KMS-11 (cell line): ENCODE data around the gene NDUFAB1.

Experiments
- H2AFZ ChIP-seq: fragments of 200-600 bp; sonication (generic); 2 replicates; pipeline ENCODE4 v1.6.1; 2016; ENCODE audit warnings: antibody characterized with exemption, mixed run types, low read depth
- H3K27ac ChIP-seq: fragments of 200-600 bp; sonication (generic); 2 replicates; pipeline ENCODE4 v1.6.1; 2016; ENCODE audit warnings: mild to moderate bottlenecking, mixed run types
- H3K27me3 ChIP-seq: fragments of 200-600 bp; sonication (generic); 2 replicates; pipeline ENCODE4 v1.6.1; 2017; ENCODE audit warnings: mild to moderate bottlenecking, low read depth, mixed run types, moderate library complexity; ENCODE audit not compliant: insufficient read depth
- H3K36me3 ChIP-seq: fragments of 200-600 bp; sonication (generic); 2 replicates; pipeline ENCODE4 v1.6.1; 2017; ENCODE audit warnings: mild to moderate bottlenecking, mixed run types; ENCODE audit not compliant: insufficient read depth
- H3K4me1 ChIP-seq: fragments of 200-600 bp; sonication (generic); 2 replicates; pipeline ENCODE4 v1.6.1; 2016; ENCODE audit warnings: mild to moderate bottlenecking, low read depth, mixed run types; ENCODE audit not compliant: poor library complexity, severe bottlenecking
- H3K4me2 ChIP-seq: fragments of 200-600 bp; sonication (generic); 2 replicates; pipeline ENCODE4 v1.7.0; 2016; ENCODE audit warnings: mild to moderate bottlenecking, mixed run types
- H3K4me3 ChIP-seq: fragments of 200-600 bp; sonication (generic); IDR thresholded peaks from 2 replicates; pipeline ENCODE4 v1.6.1; 2017; ENCODE audit warnings: low read depth, low read length, mixed read lengths; ENCODE audit not compliant: insufficient read depth
- H3K79me2 ChIP-seq: fragments of 200-600 bp; sonication (generic); 2 replicates; pipeline ENCODE4 v1.6.1; 2016; ENCODE audit warnings: low read depth, mixed run types; ENCODE audit not compliant: insufficient read depth
- H3K9ac ChIP-seq: fragments of 200-600 bp; sonication (generic); 2 replicates; pipeline ENCODE4 v1.6.1; 2016; ENCODE audit warnings: mild to moderate bottlenecking, mixed run types
- H4K20me1 ChIP-seq: fragments of 200-600 bp; sonication (generic); 2 replicates; pipeline ENCODE4 v1.6.1; 2016; ENCODE audit warnings: mild to moderate bottlenecking, mixed run types; ENCODE audit not compliant: insufficient read depth
- CTCF ChIP-seq: fragments of 200-600 bp; sonication (generic); conservative IDR thresholded peaks from 2 replicates; pipeline ENCODE4 v1.6.1; 2017; ENCODE audit warnings: low read depth, mild to moderate bottlenecking, antibody characterized with exemption, low read length, moderate library complexity, mixed read lengths

Gene NDUFAB1

GRCh38 chr16:23607726-23608125 is 11.6 kb upstream of the NDUFAB1 start:
- Histone ChIP-seq H3K27me3 (no peaks in the 10 kb centered on the region), H3K36me3 (no peaks in the 10 kb centered on the region), H3K9ac (no peak overlapping the region), H3K79me2 (no peaks in the 10 kb centered on the region), H3K4me2 (no peak overlapping the region), H3K4me1 (no peaks in the 10 kb centered on the region), H3K27ac (no peak overlapping the region), H2AFZ (no peak overlapping the region), H4K20me1 (no peaks in the 10 kb centered on the region), H3K4me3 (no peak overlapping the region)
- no peak for TF ChIP-seq CTCF

GRCh38 chr16:23597003-23597756 is 1.1 kb upstream of the NDUFAB1 start:
- Histone ChIP-seq H3K9ac (no peak overlapping the region), H2AFZ (0 out of 2 replicates have a peak overlapping the region, but pooled peaks have one; percentile 81), H3K4me3 (no peak overlapping the region), H3K27ac (no peak overlapping the region), H3K4me1 (peaks cover 25% of the 10 kb centered on the region), H3K79me2 (peaks cover 38% of the 10 kb centered on the region), H3K36me3 (no peaks in the 10 kb centered on the region; the same call in 1 of the 2 replicates), H3K27me3 (no peaks in the 10 kb centered on the region), H3K4me2 (peak overlapping the region; percentile 100; the same call in 1 of the 2 replicates), H4K20me1 (peaks cover 3% of the 10 kb centered on the region; the same call in 1 of the 2 replicates)
- TF ChIP-seq CTCF, result no peak; the same call in 1 of the 2 replicates

- TF ChIP-seq CTCF, result no peak
- no peaks in the 10 kb centered on the region for H3K27me3 ChIP-seq
- H3K79me2 ChIP-seq, result peaks cover 55% of the 10 kb centered on the region
- peak overlapping the region; percentile 63 for H3K27ac ChIP-seq
- H3K4me1 ChIP-seq, result peaks cover 25% of the 10 kb centered on the region
- peak overlapping the region; percentile 84 for H3K9ac ChIP-seq
- H3K4me3 ChIP-seq, result no peak overlapping the region
- H4K20me1 ChIP-seq, result peaks cover 9% of the 10 kb centered on the region; the same call in 1 of the 2 replicates
- H3K36me3 ChIP-seq, result no peaks in the 10 kb centered on the region; the same call in 1 of the 2 replicates
- peak overlapping the region; percentile 81 for H2AFZ ChIP-seq
- peak overlapping the region; percentile 100 for H3K4me2 ChIP-seq
Measured at GRCh38 chr16:23595246-23595950, 718 bp downstream of the NDUFAB1 start.

- Histone ChIP-seq H3K4me1 (peaks cover 25% of the 10 kb centered on the region), H2AFZ (no peak overlapping the region), H3K4me3 (no peak overlapping the region), H3K27ac (no peak overlapping the region), H3K4me2 (peak overlapping the region; percentile 100; the same call in 1 of the 2 replicates), H3K36me3 (no peaks in the 10 kb centered on the region; the same call in 1 of the 2 replicates), H4K20me1 (peaks cover 9% of the 10 kb centered on the region; the same call in 1 of the 2 replicates), H3K79me2 (peaks cover 67% of the 10 kb centered on the region), H3K9ac (no peak overlapping the region), H3K27me3 (no peaks in the 10 kb centered on the region)
- TF ChIP-seq CTCF, result no peak
Measured at GRCh38 chr16:23594186-23594585, 1.9 kb downstream of the NDUFAB1 start.
